Endothelial cell of umbilical vein (primary cell): ENCODE measurements around the gene ANKRD28. TPM values are rescaled to one million over a fixed set of nuclear protein-coding genes. Genes with fewer than 3 reads are reported as not detected.

Experiments used
- BruUV-seq: library from RNA; stranded (reverse); fragments of 400-500 nt; replicated peaks from 2 replicates; lab custom pipeline; 2021; lab: Mats Ljungman, UMichigan
- CTCF ChIA-PET: fragments of 300-600, 350-600 bp; sonication (Branson Sonifier 250); formaldehyde crosslinking; loops from one replicate; lab custom pipeline; 2021; ENCODE audit warnings: antibody characterized with exemption, inconsistent platforms; lab: Charles Lee
- POLR2A ChIA-PET: fragments of 300-600, 350-600 bp; sonication (Branson Sonifier 250); formaldehyde crosslinking; loops from one replicate; lab custom pipeline; 2021; ENCODE audit warnings: antibody characterized with exemption, inconsistent platforms; lab: Charles Lee
- DNase-seq: peaks from one replicate; pipeline ENCODE4 v3.0.0-alpha.2; 2011; ENCODE audit warnings: low read depth, low spot score
- FAIRE-seq: peaks from 2 replicates; lab custom pipeline; 2011; peaks lifted over from hg19 to GRCh38; lab: Jason Lieb, UNC
- H2AFZ ChIP-seq: 2 replicates; pipeline ENCODE4 v1.6.0; 2012; ENCODE audit warnings: low read depth, low read length, control low read depth, inconsistent platforms
- H3K27ac ChIP-seq: 2 replicates; pipeline ENCODE4 v1.5.1; 2011; ENCODE audit warnings: low read depth, mild to moderate bottlenecking, control low read depth, low read length, moderate library complexity; ENCODE audit not compliant: insufficient read depth
- H3K27me3 ChIP-seq, 2 experiments: 2 replicates each; pipeline versions ENCODE4 v1.6.0 to v1.6.1; 2011; ENCODE audit warnings: low read length in 2 of 2, mixed read lengths in 1 of 2; ENCODE audit not compliant: control insufficient read depth in 2 of 2, insufficient read depth in 2 of 2
- H3K36me3 ChIP-seq, 2 experiments: 2 replicates in 1 of 2; 3 replicates in 1 of 2; pipeline ENCODE4 v1.5.1; 2011; ENCODE audit warnings: low read length in 2 of 2, mild to moderate bottlenecking in 1 of 2, moderate library complexity in 1 of 2; ENCODE audit not compliant: control insufficient read depth in 2 of 2, insufficient read depth in 2 of 2; ENCODE audit errors: extremely low read depth in 1 of 2
- H3K4me1 ChIP-seq: 3 replicates; pipeline ENCODE4 v1.5.1; 2011; ENCODE audit warnings: mild to moderate bottlenecking, low read length; ENCODE audit not compliant: control insufficient read depth, insufficient read depth; ENCODE audit errors: extremely low read depth
- H3K4me2 ChIP-seq: 2 replicates; pipeline ENCODE4 v1.6.1; 2011; ENCODE audit warnings: low read length, control low read depth, mixed read lengths; ENCODE audit not compliant: insufficient read depth
- H3K4me3 ChIP-seq, 3 experiments: fragments of 200-600 bp in 1 of 3; sonication (generic), shearing (Covaris generic) in 1 of 3; replicated peaks in 1 of 3; 2 replicates each; pipeline ENCODE4 v1.5.1; 2011 to 2016; ENCODE audit warnings: control low read depth in 3 of 3, low read length in 3 of 3, mild to moderate bottlenecking in 2 of 3, inconsistent platforms in 1 of 3, low read depth in 1 of 3, moderate library complexity in 1 of 3; ENCODE audit not compliant: insufficient read depth in 1 of 3
- H3K79me2 ChIP-seq: 2 replicates; pipeline ENCODE4 v1.6.0; 2012; ENCODE audit warnings: low read length, inconsistent platforms; ENCODE audit not compliant: control insufficient read depth, insufficient read depth
- H3K9ac ChIP-seq: replicated peaks from 2 replicates; pipeline ENCODE3; 2011; ENCODE audit warnings: low read length, control low read depth; ENCODE audit not compliant: insufficient read depth; ENCODE audit errors: extremely low read depth
- H3K9me1 ChIP-seq: replicated peaks from 3 replicates; pipeline ENCODE4 v1.6.0; 2011; ENCODE audit warnings: mild to moderate bottlenecking, low read length; ENCODE audit not compliant: control insufficient read depth, insufficient read depth; ENCODE audit errors: extremely low read depth
- H3K9me3 ChIP-seq: replicated peaks from 2 replicates; pipeline ENCODE4 v1.5.1; 2012; ENCODE audit warnings: low read length, inconsistent platforms; ENCODE audit not compliant: control insufficient read depth, insufficient read depth
- H4K20me1 ChIP-seq: replicated peaks from 2 replicates; pipeline ENCODE3; 2011; ENCODE audit warnings: mild to moderate bottlenecking, low read length; ENCODE audit not compliant: control insufficient read depth, insufficient read depth; ENCODE audit errors: extremely low read depth
- EZH2 ChIP-seq: IDR thresholded peaks from 2 replicates; pipeline ENCODE4 v1.6.1; 2012; ENCODE audit warnings: borderline replicate concordance, low read depth, mild to moderate bottlenecking, moderate library complexity, low read length, inconsistent platforms; ENCODE audit not compliant: severe bottlenecking
- FOS ChIP-seq: IDR thresholded peaks from 2 replicates; pipeline ENCODE4 v1.6.1; 2011; ENCODE audit warnings: mild to moderate bottlenecking, low read length, moderate library complexity, borderline replicate concordance; ENCODE audit not compliant: insufficient read depth
- GATA2 ChIP-seq: IDR thresholded peaks from 2 replicates; pipeline ENCODE4 v1.7.0; 2011; ENCODE audit warnings: low read depth, mild to moderate bottlenecking, moderate library complexity, mixed read lengths, low read length; ENCODE audit not compliant: insufficient read length, insufficient read depth
- MYC ChIP-seq: IDR thresholded peaks from one replicate; pipeline ENCODE4 v1.6.1; 2011; ENCODE audit warnings: mild to moderate bottlenecking, low read depth, low read length
- POLR2A ChIP-seq: IDR thresholded peaks from 2 replicates; pipeline ENCODE4 v1.6.1; 2012; ENCODE audit warnings: low read depth, mild to moderate bottlenecking, control low read depth, low read length
- dilution Hi-C: fragments of 300-500 bp; cut with MboI; formaldehyde crosslinking; loops from one replicate; pipeline ENCODE4 v1.15.0; 2019; ENCODE audit warnings: low sequenced_read_pairs; ENCODE audit not compliant: extremely low pct_ligation_motif_present
- intact Hi-C: fragments of 100-400 bp; cut with micrococcal nuclease; formaldehyde crosslinking; loops from one replicate; pipeline ENCODE4 v1.10.0; 2022
- polyA plus RNA-seq, 4 experiments: library from polyadenylated mRNA; depleted of rRNA in 3 of 4; stranded (reverse) in 3 of 4; unstranded in 1 of 4; fragments of >200 nt; gene quantifications; 2 replicates each; pipeline versions ENCODE4 v1.2.1 to v1.2.3, GENCODE V29; 2011 to 2012; ENCODE audit warnings: missing spikeins in 1 of 4
- total RNA-seq: library from RNA; stranded (reverse); gene quantifications from 2 replicates; pipeline ENCODE4 v1.2.3, GENCODE V29; 2021
- TF ChIP-seq, protein P1 (sequence below): IDR thresholded peaks from 2 replicates; pipeline ENCODE4 v1.6.1; 2011; ENCODE audit not compliant: insufficient read depth, insufficient read length
- TF ChIP-seq, protein P2 (sequence below), 2 donors: IDR thresholded peaks; 1 replicate in 1 of 2; 2 replicates in 1 of 2; pipeline ENCODE4 v1.5.1; 2011; ENCODE audit warnings: low read length in 2 of 2, mild to moderate bottlenecking in 2 of 2, moderate library complexity in 2 of 2, control low read depth in 1 of 2, inconsistent platforms in 1 of 2, low read depth in 1 of 2; ENCODE audit not compliant: insufficient read depth in 1 of 2; ENCODE audit errors: extremely low read depth in 1 of 2

Gene ANKRD28
- total and polyA plus RNA-seq, 2 donors (not counting 3 experiments of a cell fraction or from before 2014, with no cell fraction given): 36.7 to 97.3 TPM

DNA sequence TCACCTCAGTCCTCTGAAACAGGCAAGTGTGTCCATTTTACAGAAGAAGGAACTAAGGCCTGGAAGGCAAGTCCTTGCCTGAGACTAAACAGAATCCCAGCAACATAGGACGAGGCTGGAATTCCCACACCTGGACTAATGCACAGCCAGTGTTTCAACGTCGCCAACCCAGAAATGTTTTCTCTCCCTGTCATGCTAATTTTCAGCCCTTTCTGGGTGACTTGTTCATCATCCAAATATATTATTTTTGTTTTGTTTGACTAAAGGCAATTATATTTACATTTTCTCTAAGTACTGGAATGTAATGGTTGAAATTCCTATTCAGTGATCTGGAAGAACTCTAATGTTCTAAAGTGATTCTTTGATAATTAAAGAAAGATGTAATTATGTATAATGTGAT lies 144.5 kb downstream of the ANKRD28 start:
- CTCF ChIA-PET: no interaction called here
- Histone ChIP-seq H2AFZ (no peak overlapping the region), H3K79me2 (no peaks in the 10 kb centered on the region), H3K9me1 (no peaks in the 10 kb centered on the region), H4K20me1 (no peaks in the 10 kb centered on the region), H3K9me3 (no peaks in the 10 kb centered on the region), H3K27ac (no peak overlapping the region), H3K9ac (no peak overlapping the region), H3K4me1 (peaks cover 8% of the 10 kb centered on the region), H3K36me3 (no peaks in the 10 kb centered on the region), H3K4me3 (no peak overlapping the region), H3K4me2 (no peak overlapping the region), H3K27me3 (no peaks in the 10 kb centered on the region)
- POLR2A ChIA-PET: no interaction called here
- TF ChIP-seq POLR2A (no peak), EZH2 (no peak), FOS (no peak), GATA2 (no peak), MYC (no peak)
- TF ChIP-seq, protein P1, sequence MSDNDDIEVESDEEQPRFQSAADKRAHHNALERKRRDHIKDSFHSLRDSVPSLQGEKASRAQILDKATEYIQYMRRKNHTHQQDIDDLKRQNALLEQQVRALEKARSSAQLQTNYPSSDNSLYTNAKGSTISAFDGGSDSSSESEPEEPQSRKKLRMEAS: no peak
- TF ChIP-seq, protein P2, sequence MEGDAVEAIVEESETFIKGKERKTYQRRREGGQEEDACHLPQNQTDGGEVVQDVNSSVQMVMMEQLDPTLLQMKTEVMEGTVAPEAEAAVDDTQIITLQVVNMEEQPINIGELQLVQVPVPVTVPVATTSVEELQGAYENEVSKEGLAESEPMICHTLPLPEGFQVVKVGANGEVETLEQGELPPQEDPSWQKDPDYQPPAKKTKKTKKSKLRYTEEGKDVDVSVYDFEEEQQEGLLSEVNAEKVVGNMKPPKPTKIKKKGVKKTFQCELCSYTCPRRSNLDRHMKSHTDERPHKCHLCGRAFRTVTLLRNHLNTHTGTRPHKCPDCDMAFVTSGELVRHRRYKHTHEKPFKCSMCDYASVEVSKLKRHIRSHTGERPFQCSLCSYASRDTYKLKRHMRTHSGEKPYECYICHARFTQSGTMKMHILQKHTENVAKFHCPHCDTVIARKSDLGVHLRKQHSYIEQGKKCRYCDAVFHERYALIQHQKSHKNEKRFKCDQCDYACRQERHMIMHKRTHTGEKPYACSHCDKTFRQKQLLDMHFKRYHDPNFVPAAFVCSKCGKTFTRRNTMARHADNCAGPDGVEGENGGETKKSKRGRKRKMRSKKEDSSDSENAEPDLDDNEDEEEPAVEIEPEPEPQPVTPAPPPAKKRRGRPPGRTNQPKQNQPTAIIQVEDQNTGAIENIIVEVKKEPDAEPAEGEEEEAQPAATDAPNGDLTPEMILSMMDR (IDR thresholded peaks at IDR 0.05; ENCODE audit: extremely low read depth in 1 of 2, insufficient read depth in 1 of 2, low read depth in 1 of 2, low read length in 2 of 2): no peak
- intact Hi-C loops: no loop called here
- FAIRE-seq (no peak), DNase-seq (no peak)
- BruUV-seq: no TSS peak
- dilution Hi-C loops: no loop called here
